GM21737 (cell line): ENCODE results near the gene RIPOR3.

Source experiments
- ATAC-seq: cut with Tn5 transposase; IDR thresholded peaks from one replicate; pipeline ENCODE4 v1.9.1; 2021; ENCODE audit warnings: mild to moderate bottlenecking, moderate library complexity; ENCODE audit not compliant: unreplicated experiment

The RIPOR3 gene

GRCh38 chr20:50537546-50538201 is 153.7 kb downstream of the RIPOR3 start:
- no peak for ATAC-seq

- ATAC-seq: no peak
Measured at GRCh38 chr20:50536333-50536732, 155.0 kb downstream of the RIPOR3 start.
